ENCODE data around the gene EME1. TPM values are rescaled to one million over a fixed set of nuclear protein-coding genes. Genes with fewer than 3 reads are reported as not detected.

EME1 gene
- total and polyA plus RNA-seq, 2 donors (not counting 3 experiments of a cell fraction or from before 2014, with no cell fraction given), result 5.6 to 9.1 TPM

GRCh38 chr17:50362661-50363060, 10.4 kb upstream of the EME1 start:
- no peaks in the 10 kb centered on the region for H3K9me3 ChIP-seq (replicated peaks; ENCODE audit: control insufficient read depth, insufficient read depth, low read length)
- no peaks in the 10 kb centered on the region for H3K79me2 ChIP-seq (ENCODE audit: control insufficient read depth, insufficient read depth, low read length)
- intact Hi-C loops (cut with micrococcal nuclease), result loop anchor here (1.0 kb wide), 2 partner anchors 10 to 117 kb away; no protein-coding TSS in a partner anchor
- no peak overlapping the region for H3K4me2 ChIP-seq (ENCODE audit: insufficient read depth, low read length)
- no peak overlapping the region for H3K4me3 ChIP-seq (replicated peaks in 1 of 3; ENCODE audit: insufficient read depth in 1 of 3, low read depth in 1 of 3, low read length in 3 of 3)
- no peak for FAIRE-seq
- no peaks in the 10 kb centered on the region for H3K4me1 ChIP-seq (ENCODE audit: control insufficient read depth, extremely low read depth, insufficient read depth, low read length)
- dilution Hi-C loops (cut with MboI; ENCODE audit: extremely low pct_ligation_motif_present, low sequenced_read_pairs), result no loop called here
- no peak overlapping the region for H2AFZ ChIP-seq (ENCODE audit: low read depth, low read length)
- no TSS peak for BruUV-seq (replicated peaks)
- H3K9me1 ChIP-seq (replicated peaks; ENCODE audit: control insufficient read depth, extremely low read depth, insufficient read depth, low read length), result no peaks in the 10 kb centered on the region
- TF ChIP-seq JUN (IDR thresholded peaks at IDR 0.05; ENCODE audit: borderline replicate concordance, insufficient read depth, insufficient read length, low read depth) (no peak), CTCF (IDR thresholded peaks at IDR 0.05; ENCODE audit: extremely low read depth in 1 of 2, insufficient read depth in 1 of 2, low read depth in 1 of 2, low read length in 2 of 2) (no peak), POLR2AphosphoS5 (IDR thresholded peaks at IDR 0.05; ENCODE audit: insufficient read depth, low read depth, low read length) (no peak), MYC (IDR thresholded peaks at IDR 0.05; ENCODE audit: low read depth, low read length) (no peak), EZH2 (IDR thresholded peaks at IDR 0.05; ENCODE audit: borderline replicate concordance, low read depth, low read length, severe bottlenecking) (no peak), POLR2A (IDR thresholded peaks at IDR 0.05; ENCODE audit: low read depth, low read length) (no peak), FOS (IDR thresholded peaks at IDR 0.05; ENCODE audit: borderline replicate concordance, insufficient read depth, low read length) (no peak), GATA2 (IDR thresholded peaks at IDR 0.05; ENCODE audit: insufficient read depth, insufficient read length, low read depth, low read length) (no peak), MAX (IDR thresholded peaks at IDR 0.05; ENCODE audit: insufficient read depth, insufficient read length) (no peak)
- POLR2A ChIA-PET, result no interaction called here
- peaks cover 0 to 29% of the 10 kb centered on the region in 2 experiments for H3K36me3 ChIP-seq (ENCODE audit: control insufficient read depth in 2 of 2, extremely low read depth in 1 of 2, insufficient read depth in 2 of 2, low read length in 2 of 2)
- no peaks in the 10 kb centered on the region for H4K20me1 ChIP-seq (replicated peaks; ENCODE audit: control insufficient read depth, extremely low read depth, insufficient read depth, low read length)
- H3K9ac ChIP-seq (replicated peaks; ENCODE audit: extremely low read depth, insufficient read depth, low read length), result no peak overlapping the region
- no peak for DNase-seq (ENCODE audit: low read depth, low spot score)
- CTCF ChIA-PET, result interaction anchor here (0.8 to 4.2 kb wide), 15 partner anchors 8 to 193 kb away, joined by 3 to 30 read pairs (median 7); partner anchors contain the start of genes EME1, LRRC59, MRPL27 and RSAD1
- H3K27ac ChIP-seq (ENCODE audit: insufficient read depth, low read depth, low read length), result no peak overlapping the region
- H3K27me3 ChIP-seq (ENCODE audit: control insufficient read depth in 2 of 2, insufficient read depth in 2 of 2, low read length in 2 of 2), result no peaks in the 10 kb centered on the region
